ENCODE data around the gene TCTA. TPM values are rescaled to one million over a fixed set of nuclear protein-coding genes. Genes with fewer than 3 reads are reported as not detected.

TCTA gene
- total and polyA plus RNA-seq, 2 of the 8 experiments (the other 6 are each of a cell fraction or from before 2014, with no cell fraction given): 6.2 to 11.0 TPM

- H4K20me1 ChIP-seq (replicated peaks in 1 of 2; ENCODE audit: control insufficient read depth in 1 of 2, insufficient read depth in 2 of 2, low read length in 2 of 2): peaks cover 6 to 19% of the 10 kb centered on the region in 2 experiments
Observed at GRCh38 chr3:49387721-49388120, 24.5 kb upstream of the TCTA start.

More at GRCh38 chr3:49387721-49388120, 24.5 kb upstream of the TCTA start:
- no peak overlapping the region for H3K4me3 ChIP-seq (ENCODE audit: extremely low read depth in 1 of 4, insufficient read depth in 2 of 4, low read depth in 3 of 4, low read length in 4 of 4)
- no peak overlapping the region for H2BK5ac ChIP-seq (ENCODE audit: low read depth, low read length)
- H4K91ac ChIP-seq (replicated peaks; ENCODE audit: insufficient read length, low read length): no peak overlapping the region
- no peak overlapping the region for H2AK5ac ChIP-seq (ENCODE audit: low read depth, low read length)
- no peak overlapping the region for H3K18ac ChIP-seq (ENCODE audit: extremely low read depth, low read length)
- FAIRE-seq: no peak
- H2BK120ac ChIP-seq (replicated peaks; ENCODE audit: low read depth, low read length): no peak overlapping the region
- no peak overlapping the region for H4K5ac ChIP-seq (ENCODE audit: insufficient read length, low read depth, low read length)
- no peak overlapping the region for H3K56ac ChIP-seq (replicated peaks; ENCODE audit: insufficient read length, low read depth, low read length)
- peaks cover 10% of the 10 kb centered on the region for H3K79me1 ChIP-seq (ENCODE audit: low read depth, low read length)
- H3K23ac ChIP-seq (ENCODE audit: insufficient read length): no peak overlapping the region
- no peak overlapping the region for H4K8ac ChIP-seq (ENCODE audit: extremely low read depth, insufficient read depth, low read length)
- H3K27me3 ChIP-seq (replicated peaks in 1 of 4; ENCODE audit: control insufficient read depth in 3 of 4, extremely low read depth in 1 of 4, insufficient read depth in 3 of 4, low read length in 3 of 4): no peaks in the 10 kb centered on the region
- H2BK12ac ChIP-seq (ENCODE audit: low read depth, low read length): no peak overlapping the region
- H3K79me2 ChIP-seq (ENCODE audit: control insufficient read depth in 1 of 2, insufficient read depth in 2 of 2, low read length in 2 of 2): peaks cover 7 to 94% of the 10 kb centered on the region in 2 experiments
- no peak overlapping the region for H3K27ac ChIP-seq (ENCODE audit: low read depth, low read length)
- H2AFZ ChIP-seq (ENCODE audit: low read length): no peak overlapping the region
- H2BK15ac ChIP-seq (ENCODE audit: low read length): no peak overlapping the region
- H3K9me3 ChIP-seq (ENCODE audit: insufficient read depth in 2 of 2, low read depth in 1 of 2, low read length in 1 of 2): no peaks in the 10 kb centered on the region
- no peak overlapping the region for H3K9ac ChIP-seq (replicated peaks in 1 of 4; ENCODE audit: extremely low read depth in 1 of 4, low read depth in 3 of 4, low read length in 3 of 4)
- TF ChIP-seq SUZ12 (IDR thresholded peaks at IDR 0.05; ENCODE audit: low read length) (no peak), MAX (IDR thresholded peaks at IDR 0.05) (no peak), ASH2L (IDR thresholded peaks at IDR 0.05; ENCODE audit: low read length) (no peak), GABPA (IDR thresholded peaks at IDR 0.05; ENCODE audit: borderline replicate concordance, insufficient read depth, low read length) (no peak), ZNF274 (IDR thresholded peaks at IDR 0.05; ENCODE audit: borderline replicate concordance, extremely low read depth, low read length) (no peak), RNF2 (IDR thresholded peaks at IDR 0.05; ENCODE audit: borderline replicate concordance, low read depth, low read length, missing control alignments, poor library complexity, severe bottlenecking) (no peak), BACH1 (IDR thresholded peaks at IDR 0.05; ENCODE audit: low read length) (no peak), TEAD4 (IDR thresholded peaks at IDR 0.05; ENCODE audit: low read depth, low read length) (no peak), BRCA1 (IDR thresholded peaks at IDR 0.05; ENCODE audit: low read depth, low read length) (no peak)
- no peak overlapping the region for H3K4ac ChIP-seq (replicated peaks; ENCODE audit: insufficient read length, low read depth, low read length)
- WGBS, 2 experiments (ENCODE audit: extremely low coverage in 1 of 2, insufficient coverage in 1 of 2, insufficient read length in 1 of 2, insufficient replicate concordance in 2 of 2, low coverage in 1 of 2, low lambda C conversion rate in 2 of 2, missing lambda C conversion rate in 1 of 2): 94% methylated on average over 2 of the region's 2 CpGs; no CpG with 5 or more reads in 1 of the 2 experiments
- H3K14ac ChIP-seq (ENCODE audit: insufficient read length): no peak overlapping the region
- H3K4me1 ChIP-seq (replicated peaks in 1 of 4; ENCODE audit: control insufficient read depth in 3 of 4, insufficient read depth in 4 of 4, low read length in 3 of 4): no peaks in the 10 kb centered on the region
- ChIA-PET POLR2A (ENCODE audit: partially characterized antibody) (interaction anchor here (1.0 kb wide), 1 partner anchor 24 kb away, joined by 4 read pairs; the partner anchor contains the start of genes RHOA and TCTA), CTCF (ENCODE audit: partially characterized antibody) (interaction anchor here (1.6 kb wide), 1 partner anchor 91 kb away, joined by 4 read pairs; no protein-coding TSS in a partner anchor)
- no peak overlapping the region for H3K4me2 ChIP-seq (ENCODE audit: insufficient read depth in 1 of 2, low read depth in 2 of 2, low read length in 2 of 2)
- DNase-seq (ENCODE audit: low read depth in 1 of 2, low spot score in 2 of 2): no peak
- H3K36me3 ChIP-seq (ENCODE audit: control insufficient read depth in 2 of 4, insufficient read depth in 4 of 4, low read length in 3 of 4): no peaks in the 10 kb centered on the region; a peak in 1 of 8 replicates
- H3K23me2 ChIP-seq (ENCODE audit: low read depth, low read length): 0 out of 2 replicates have a peak, but pooled peaks cover 2% of the 10 kb centered on the region
- no peak overlapping the region for H2BK20ac ChIP-seq (ENCODE audit: low read length)
